Inferior parietal cortex (tissue), 1 donor: Measurements from ENCODE around the gene OVOL3.
"Not testable (repeated sequence)": the region's sequence is repeated elsewhere in the genome, so short reads cannot be mapped to it uniquely, and the experiment has no call there.

Experiments
- DNase-seq: peaks from one replicate; pipeline ENCODE4 v3.0.0-alpha.2; 2016; ENCODE audit errors: extremely low spot score

The OVOL3 gene

DNA sequence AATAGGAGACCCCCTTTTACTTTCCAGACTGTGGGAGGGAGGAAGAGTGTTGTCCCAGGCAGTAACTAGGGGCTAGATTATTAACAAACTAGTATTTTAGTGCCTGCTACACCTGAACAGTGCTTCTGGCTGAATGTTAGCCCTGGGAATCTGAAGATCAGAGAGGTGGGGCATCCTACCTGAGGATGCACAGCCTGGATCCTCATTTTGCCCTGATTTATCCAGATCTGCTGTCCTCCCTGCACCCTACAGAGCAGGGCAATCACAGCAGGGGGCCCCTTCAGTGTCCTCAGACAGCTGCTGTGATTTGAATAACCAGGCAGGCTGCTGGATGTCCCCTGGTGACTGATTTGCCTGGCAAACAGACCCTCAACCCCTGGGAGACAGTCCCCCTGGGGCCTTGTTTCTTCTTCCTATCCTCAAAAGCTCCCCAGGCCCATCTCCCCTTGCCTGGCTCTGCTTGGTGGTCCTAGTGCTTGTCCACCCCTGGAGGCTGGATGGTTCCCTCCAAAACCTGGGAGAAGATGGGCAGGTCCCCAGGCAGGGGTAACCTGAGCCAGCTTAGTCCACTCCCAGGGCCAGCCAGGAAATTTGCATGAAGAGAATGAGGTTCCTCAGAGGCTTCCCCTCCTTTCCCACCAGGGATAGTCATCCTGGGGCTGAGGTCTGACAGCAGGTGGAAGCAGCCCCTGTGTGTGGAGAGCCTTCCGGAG is at the start of gene OVOL3:
TSS of gene OVOL3 (plus strand) at position 657 of the 713 bp plus-strand sequence. CDS start 60 bp downstream, outside the sequence.
- no peak for DNase-seq

GRCh38 chr19:36061367-36061766 is 49.6 kb upstream of the OVOL3 start:
- no peak for DNase-seq

DNA sequence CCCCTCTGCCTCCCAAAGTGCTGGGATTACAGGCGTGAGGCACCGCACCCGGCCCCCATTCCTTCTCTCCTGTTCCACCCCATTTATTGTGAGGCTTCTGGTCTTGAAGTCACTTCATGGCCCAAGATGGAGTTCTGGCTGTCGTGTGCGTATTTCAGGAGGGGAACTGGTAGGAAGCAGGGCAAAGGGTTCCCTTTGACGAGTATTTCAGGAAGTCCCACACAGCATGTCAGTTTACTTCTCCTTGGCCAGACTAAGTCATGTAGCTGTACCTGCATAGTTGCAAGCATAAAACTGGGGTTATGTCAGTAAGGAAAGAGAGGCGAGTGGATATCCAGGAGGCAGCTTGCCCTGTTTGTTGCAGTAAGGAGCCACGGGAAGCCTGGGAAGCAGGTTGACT is 46.1 kb upstream of the OVOL3 start:
- no peak for DNase-seq

- DNase-seq: no peak
Measured at GRCh38 chr19:36067681-36068080, 43.3 kb upstream of the OVOL3 start.

GRCh38 chr19:36068810-36069499 is 42.0 kb upstream of the OVOL3 start:
- DNase-seq: not testable (repeated sequence)

DNA sequence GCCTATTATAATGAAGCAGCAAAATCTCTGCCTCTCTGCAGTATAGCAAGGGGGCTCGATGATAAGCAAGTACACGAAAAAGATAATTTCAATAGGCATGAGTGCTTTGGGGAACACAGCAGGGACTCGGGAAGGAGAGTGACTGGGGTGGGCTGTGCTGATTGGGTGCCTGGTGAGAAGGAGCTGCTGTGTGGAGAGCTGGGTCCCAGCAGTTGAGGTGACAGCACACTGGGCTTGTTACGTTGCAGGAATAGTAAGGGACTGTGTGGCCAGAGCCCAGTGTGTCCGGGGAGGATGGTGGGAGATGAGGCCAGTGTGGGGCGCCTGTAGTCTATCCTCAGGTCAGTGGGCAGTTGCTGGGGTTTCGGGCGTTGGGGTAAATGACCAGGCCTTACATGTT is 38.9 kb upstream of the OVOL3 start:
- DNase-seq: no peak

- no peak for DNase-seq
Measured at GRCh38 chr19:36073121-36073876, 37.6 kb upstream of the OVOL3 start.

- no peak for DNase-seq
Measured at GRCh38 chr19:36079389-36079945, 31.5 kb upstream of the OVOL3 start.

GRCh38 chr19:36081385-36081784 is 29.6 kb upstream of the OVOL3 start:
- peak; percentile 83 for DNase-seq

GRCh38 chr19:36081894-36082293 is 29.0 kb upstream of the OVOL3 start:
- DNase-seq: no peak

DNA sequence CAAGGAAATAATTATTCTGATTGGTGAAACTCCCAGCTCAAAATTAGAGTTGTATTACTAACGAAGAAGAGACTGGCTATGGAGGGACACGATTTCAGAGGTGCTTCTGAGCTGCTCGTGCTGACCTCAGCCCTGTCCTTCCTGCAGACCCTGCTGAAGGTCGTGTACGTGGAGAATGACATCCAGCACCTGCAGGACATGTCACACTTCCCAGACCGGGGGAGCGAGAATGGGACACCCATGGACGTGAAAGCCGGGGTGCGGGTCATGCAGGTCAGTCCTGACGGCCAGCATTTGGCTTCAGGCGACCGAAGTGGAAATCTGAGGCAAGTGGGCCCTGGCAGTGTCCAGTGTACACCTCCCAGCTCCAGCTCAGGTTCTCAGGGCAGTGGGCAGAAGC is 28.0 kb upstream of the OVOL3 start:
- DNase-seq: no peak

DNA sequence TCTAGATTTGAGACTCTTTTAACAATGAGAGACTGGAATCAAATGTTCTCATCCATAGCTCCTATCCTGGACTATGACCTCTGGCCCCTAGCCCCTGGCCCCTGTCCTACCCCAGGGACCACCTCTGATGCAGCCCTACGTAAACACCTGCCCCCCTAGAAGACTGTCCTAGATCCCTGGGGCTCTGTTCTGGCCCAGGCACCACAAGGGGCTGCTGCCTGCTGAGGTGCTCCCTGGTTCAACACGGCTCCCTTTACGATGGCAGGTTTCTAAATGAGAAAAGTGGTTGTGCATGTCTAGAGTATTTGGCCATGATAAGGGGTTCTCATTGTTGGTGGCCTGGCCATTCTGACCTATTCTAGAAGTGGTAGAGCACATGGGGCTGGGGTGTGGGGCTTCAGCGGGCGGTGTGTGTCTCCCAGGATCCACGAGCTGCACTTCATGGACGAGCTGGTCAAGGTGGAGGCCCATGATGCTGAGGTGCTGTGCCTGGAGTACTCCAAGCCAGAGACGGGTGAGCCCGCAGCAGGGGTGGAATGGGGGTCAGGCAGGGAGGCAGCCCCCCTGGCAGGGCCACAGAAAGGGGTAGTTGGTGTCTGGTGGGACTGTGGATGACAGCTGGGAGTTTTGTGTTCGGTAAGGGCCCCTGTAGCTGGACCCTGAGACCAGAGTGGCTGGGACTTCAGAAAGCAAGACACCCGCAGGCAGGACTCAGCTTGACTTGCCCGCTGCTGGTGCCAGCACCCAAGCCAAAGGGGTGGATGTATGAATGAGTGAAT is 26.5 kb upstream of the OVOL3 start:
- DNase-seq: no peak

DNA sequence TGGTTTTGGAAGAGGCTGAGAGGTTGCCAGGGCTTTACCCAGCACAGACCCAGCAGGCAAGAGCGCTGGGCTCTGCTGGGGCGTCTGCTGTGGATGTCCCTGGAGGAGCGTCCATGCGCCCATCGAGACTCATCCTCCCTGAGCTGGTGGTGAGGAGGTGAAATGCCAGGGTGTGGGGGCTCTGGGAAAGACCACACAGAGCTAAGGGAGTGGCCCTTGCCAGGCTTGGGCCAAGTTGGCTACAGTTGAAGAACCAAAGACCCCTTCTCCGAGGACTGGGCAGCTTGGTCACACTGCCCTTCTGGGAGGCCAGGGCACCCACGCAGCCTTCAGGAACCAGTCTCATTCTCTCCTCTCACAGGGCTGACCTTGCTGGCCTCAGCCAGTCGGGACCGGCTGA is 24.6 kb upstream of the OVOL3 start:
- DNase-seq: no peak

GRCh38 chr19:36089847-36090246 is 21.1 kb upstream of the OVOL3 start:
- no peak for DNase-seq

DNA sequence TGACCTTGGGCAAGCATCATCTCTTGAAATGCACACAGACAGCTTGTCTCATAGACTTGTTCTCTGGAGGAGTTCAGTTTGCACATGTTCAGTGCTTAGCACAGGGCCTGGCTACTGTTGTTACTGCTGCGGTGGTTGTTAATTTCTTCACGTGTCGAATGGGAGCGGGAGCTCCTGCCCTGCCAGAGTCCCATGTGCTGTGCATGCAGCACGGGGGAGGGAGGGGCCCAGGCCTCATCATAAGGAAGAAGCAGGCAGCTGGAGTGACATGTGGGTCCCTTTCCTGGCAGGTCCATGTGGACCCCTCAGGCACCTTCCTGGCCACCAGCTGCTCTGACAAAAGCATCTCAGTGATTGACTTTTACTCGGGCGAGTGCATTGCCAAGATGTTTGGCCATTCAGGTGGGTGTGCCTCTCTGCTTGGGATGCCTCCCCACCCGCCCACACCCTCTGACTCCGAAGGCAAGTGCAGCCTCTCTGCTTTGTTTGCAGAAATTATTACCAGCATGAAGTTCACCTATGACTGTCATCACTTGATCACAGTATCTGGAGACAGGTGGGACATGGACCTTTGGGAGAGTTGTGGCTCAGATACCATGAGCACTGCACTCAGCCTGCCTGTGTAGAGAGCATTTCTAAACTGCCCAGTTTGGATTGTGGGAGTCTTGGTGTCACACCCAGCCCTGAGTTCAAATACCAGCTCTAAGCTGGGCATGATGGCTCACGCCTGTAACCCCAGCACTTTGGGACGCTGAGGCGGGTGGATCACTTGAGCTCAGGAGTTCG is 19.8 kb upstream of the OVOL3 start:
- no peak for DNase-seq

- no peak for DNase-seq
Measured at GRCh38 chr19:36092566-36092965, 18.4 kb upstream of the OVOL3 start.

- no peak for DNase-seq
Measured at GRCh38 chr19:36093146-36093662, 17.7 kb upstream of the OVOL3 start.

DNA sequence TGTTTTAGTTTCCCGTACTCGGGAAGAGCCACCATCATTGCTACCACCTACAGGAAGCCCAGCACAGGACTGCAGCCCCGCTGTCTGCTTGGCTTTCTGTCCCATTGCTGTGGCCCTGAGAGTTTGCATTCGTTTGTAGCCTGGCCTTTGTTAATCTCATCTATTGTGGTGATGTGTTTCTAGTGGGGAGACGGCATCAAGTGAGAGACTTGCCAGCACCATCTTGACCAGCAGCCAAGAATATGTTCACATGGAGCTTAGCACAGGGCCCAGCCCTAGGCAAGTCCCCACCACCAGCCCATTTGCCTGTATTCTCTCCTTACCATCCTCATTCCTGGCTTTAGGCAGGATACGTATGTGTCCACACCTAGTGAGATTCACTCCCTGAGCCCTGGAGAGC is 17.3 kb upstream of the OVOL3 start:
- DNase-seq: no peak

DNA sequence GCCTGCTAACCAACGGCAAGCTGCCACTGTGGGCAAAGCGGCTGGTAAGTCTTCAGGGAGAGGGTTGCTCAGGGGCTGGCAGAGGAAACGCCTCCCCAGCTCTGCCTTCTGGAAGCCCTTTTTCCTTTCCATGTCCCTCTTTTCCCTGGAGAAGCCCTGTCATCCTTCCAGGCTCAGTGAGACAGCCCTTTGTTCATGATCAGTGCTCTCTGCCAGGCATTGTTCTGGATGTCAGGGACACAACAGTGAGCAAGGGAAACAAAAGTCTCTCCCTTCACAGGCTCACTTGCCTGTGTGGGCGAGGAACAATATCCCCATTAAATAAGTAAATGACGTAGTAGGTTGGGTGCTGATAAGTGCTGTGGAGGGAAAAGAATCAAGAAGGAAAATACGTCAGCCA is 13.9 kb upstream of the OVOL3 start:
- peak; percentile 87 for DNase-seq

- DNase-seq: no peak
Measured at GRCh38 chr19:36099166-36099785, 11.7 kb upstream of the OVOL3 start.
